Activated CD8-positive, alpha-beta T cell treated with anti-CD3 and anti-CD28 coated beads for 36 hours (primary cell): ENCODE results near the gene TSR1. TPM values are rescaled to one million over a fixed set of nuclear protein-coding genes. Genes with fewer than 3 reads are reported as not detected.

Source experiments
- ATAC-seq: fragments of 200-7000 bp; cut with Tn5 transposase; one replicate; pipeline ENCODE4 v1.10.0; 2021; ENCODE audit warnings: mild to moderate bottlenecking, moderate library complexity
- CTCF ChIA-PET: fragments of 350-600 bp; sonication (Branson Sonifier 250); formaldehyde crosslinking; loops from one replicate; lab custom pipeline; 2021; ENCODE audit warnings: antibody characterized with exemption; lab: Charles Lee
- POLR2A ChIA-PET: fragments of 350-600 bp; sonication (Branson Sonifier 250); formaldehyde crosslinking; loops from one replicate; lab custom pipeline; 2021; ENCODE audit warnings: antibody characterized with exemption; lab: Charles Lee
- DNase-seq: peaks from one replicate; pipeline ENCODE4 v3.0.0-alpha.2; 2020
- H3K27ac Mint-ChIP-seq: one replicate; pipeline ENCODE4 v1.8.0; 2021; ENCODE audit warnings: mild to moderate bottlenecking, mixed read lengths
- H3K27me3 Mint-ChIP-seq: one replicate; pipeline ENCODE4 v1.8.0; 2021; ENCODE audit warnings: mixed read lengths
- H3K36me3 Mint-ChIP-seq: one replicate; pipeline ENCODE4 v1.8.0; 2021; ENCODE audit warnings: low read depth, mixed read lengths
- H3K4me1 Mint-ChIP-seq: one replicate; pipeline ENCODE4 v1.8.0; 2021; ENCODE audit warnings: low read depth, mixed read lengths
- H3K4me3 Mint-ChIP-seq: one replicate; pipeline ENCODE4 v1.8.0; 2021; ENCODE audit warnings: mild to moderate bottlenecking, moderate library complexity, mixed read lengths
- H3K9me3 Mint-ChIP-seq: one replicate; pipeline ENCODE4 v1.8.0; 2021; ENCODE audit warnings: mixed read lengths
- intact Hi-C: fragments of 100-400 bp; cut with micrococcal nuclease; formaldehyde crosslinking; loops from one replicate; pipeline ENCODE4 v1.10.0; 2022
- total RNA-seq, 2 experiments: library from RNA; stranded (reverse); gene quantifications; one replicate each; pipeline ENCODE4 v1.2.3, GENCODE V29; 2021
- TF ChIP-seq, protein P1 (sequence below): fragments of 200-600 bp; IDR thresholded peaks from one replicate; pipeline ENCODE4 v1.8.0; 2022; ENCODE audit warnings: antibody characterized with exemption, mild to moderate bottlenecking

TSR1 gene
- total RNA-seq, 2 experiments from 2014 or later, result 75.8 to 79.4 TPM

- TF ChIP-seq, protein P1, sequence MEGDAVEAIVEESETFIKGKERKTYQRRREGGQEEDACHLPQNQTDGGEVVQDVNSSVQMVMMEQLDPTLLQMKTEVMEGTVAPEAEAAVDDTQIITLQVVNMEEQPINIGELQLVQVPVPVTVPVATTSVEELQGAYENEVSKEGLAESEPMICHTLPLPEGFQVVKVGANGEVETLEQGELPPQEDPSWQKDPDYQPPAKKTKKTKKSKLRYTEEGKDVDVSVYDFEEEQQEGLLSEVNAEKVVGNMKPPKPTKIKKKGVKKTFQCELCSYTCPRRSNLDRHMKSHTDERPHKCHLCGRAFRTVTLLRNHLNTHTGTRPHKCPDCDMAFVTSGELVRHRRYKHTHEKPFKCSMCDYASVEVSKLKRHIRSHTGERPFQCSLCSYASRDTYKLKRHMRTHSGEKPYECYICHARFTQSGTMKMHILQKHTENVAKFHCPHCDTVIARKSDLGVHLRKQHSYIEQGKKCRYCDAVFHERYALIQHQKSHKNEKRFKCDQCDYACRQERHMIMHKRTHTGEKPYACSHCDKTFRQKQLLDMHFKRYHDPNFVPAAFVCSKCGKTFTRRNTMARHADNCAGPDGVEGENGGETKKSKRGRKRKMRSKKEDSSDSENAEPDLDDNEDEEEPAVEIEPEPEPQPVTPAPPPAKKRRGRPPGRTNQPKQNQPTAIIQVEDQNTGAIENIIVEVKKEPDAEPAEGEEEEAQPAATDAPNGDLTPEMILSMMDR, result no peak
- peak; percentile 60 for DNase-seq
- ATAC-seq, result peak; percentile 30
- ChIA-PET CTCF (interaction anchor here (0.8 to 2.0 kb wide), 8 partner anchors 10 to 280 kb away, joined by 3 to 10 read pairs (median 5); partner anchors contain the start of genes SMG6 and SRR), POLR2A (interaction anchor here (0.9 to 10.5 kb wide), 10 partner anchors 8 to 371 kb away, joined by 3 to 114 read pairs (median 4); partner anchors contain the start of gene SMG6)
- Mint-ChIP-seq H3K27me3 (no peaks in the 10 kb centered on the region), H3K36me3 (peaks cover 7% of the 10 kb centered on the region), H3K4me1 (peaks cover 17% of the 10 kb centered on the region), H3K9me3 (no peaks in the 10 kb centered on the region), H3K4me3 (peak overlapping the region; percentile 75), H3K27ac (peak overlapping the region; percentile 68)
- intact Hi-C loops, result loop anchor here (5.0 kb wide), 1 partner anchor 85 kb away; no protein-coding TSS in a partner anchor
Measured at GRCh38 chr17:2337544-2338314, 1.5 kb upstream of the TSR1 start.

GRCh38 chr17:2336852-2337543 is 741 bp upstream of the TSR1 start, which contains the start of gene SGSM2:
Gene SGSM2 (plus strand): TSS chr17:2337501. CDS start chr17:2337689, 188 bp downstream.
- TF ChIP-seq, protein P1, result no peak
- CTCF ChIA-PET, result interaction anchor here (1.0 to 3.3 kb wide), 8 partner anchors 16 to 283 kb away, joined by 3 to 20 read pairs (median 4); partner anchors contain the start of genes HIC1, SMG6 and SRR
- DNase-seq (peak; percentile 73), ATAC-seq (peak; percentile 63)
- H3K4me3 Mint-ChIP-seq, result peak within 1 kb of the TSS; percentile 75
- peaks cover 12% of the 10 kb centered on the region for H3K4me1 Mint-ChIP-seq
- H3K9me3 Mint-ChIP-seq, result no peaks in the 10 kb centered on the region
- POLR2A ChIA-PET, result interaction anchor here (0.9 to 10.5 kb wide), 17 partner anchors 9 to 848 kb away, joined by 3 to 114 read pairs (median 4); partner anchors contain the start of genes SMG6 and SRR
- H3K27ac Mint-ChIP-seq, result peak within 1 kb of the TSS; percentile 96
- intact Hi-C loops, result loop anchor here (5.0 kb wide), 1 partner anchor 85 kb away; no protein-coding TSS in a partner anchor
- no peaks in the 10 kb centered on the region for H3K27me3 Mint-ChIP-seq
- H3K36me3 Mint-ChIP-seq, result peaks cover 7% of the 10 kb centered on the region

DNA sequence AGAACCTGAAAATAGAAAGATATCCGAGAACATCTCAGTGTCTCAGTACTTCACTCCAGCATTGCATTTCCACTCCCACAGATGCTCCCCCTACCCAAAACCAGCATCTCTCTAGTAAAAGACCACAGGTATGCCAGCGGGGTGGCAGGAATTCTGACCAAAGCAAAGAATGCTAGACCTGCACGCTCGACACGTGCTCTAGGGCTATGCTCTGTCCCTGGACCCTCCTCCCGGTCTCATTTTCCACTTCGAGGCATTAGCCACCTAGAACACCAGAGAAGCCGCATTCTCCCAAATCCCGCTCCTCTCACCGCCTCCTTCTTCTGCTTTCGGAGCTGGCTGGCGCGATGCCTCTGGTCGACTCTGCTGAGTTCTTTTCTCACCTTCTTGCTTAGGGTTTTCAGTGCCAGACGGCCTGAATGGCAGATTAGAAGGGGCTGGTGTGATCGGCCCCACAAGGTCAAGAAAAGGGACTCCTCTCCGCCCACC is 487 bp downstream of the TSR1 start:
- TF ChIP-seq, protein P1, result no peak
- H3K4me3 Mint-ChIP-seq, result no peak overlapping the region

GRCh38 chr17:2331303-2331702 is 5.0 kb downstream of the TSR1 start:
- H3K27me3 Mint-ChIP-seq, result no peaks in the 10 kb centered on the region
- no peak for ATAC-seq
- TF ChIP-seq, protein P1, result no peak
- POLR2A ChIA-PET, result interaction anchor here (0.6 to 10.5 kb wide), 6 partner anchors 10 to 61 kb away, joined by 3 to 114 read pairs (median 4); no protein-coding TSS in a partner anchor
- no peak for DNase-seq
- peaks cover 13% of the 10 kb centered on the region for H3K4me1 Mint-ChIP-seq
- H3K27ac Mint-ChIP-seq, result no peak overlapping the region
- H3K36me3 Mint-ChIP-seq, result peaks cover 22% of the 10 kb centered on the region
- intact Hi-C loops, result no loop called here
- CTCF ChIA-PET, result interaction anchor here (0.9 to 1.4 kb wide), 4 partner anchors 9 to 273 kb away, joined by 3 to 4 read pairs (median 3); no protein-coding TSS in a partner anchor
- H3K4me3 Mint-ChIP-seq, result no peak overlapping the region
- no peaks in the 10 kb centered on the region for H3K9me3 Mint-ChIP-seq

More for the DNA sequence above, 487 bp downstream of the TSR1 start:
- peak overlapping the region; percentile 96 for H3K27ac Mint-ChIP-seq
- DNase-seq (no peak), ATAC-seq (no peak)
- peaks cover 4% of the 10 kb centered on the region for H3K36me3 Mint-ChIP-seq
- ChIA-PET POLR2A (interaction anchor here (0.7 to 10.5 kb wide), 21 partner anchors 8 to 847 kb away, joined by 3 to 114 read pairs (median 4); partner anchors contain the start of genes SMG6 and SRR), CTCF (interaction anchor here (0.7 to 3.3 kb wide), 7 partner anchors 18 to 281 kb away, joined by 3 to 20 read pairs (median 4); partner anchors contain the start of genes HIC1, SMG6 and SRR)
- intact Hi-C loops, result loop anchor here (5.0 kb wide), 1 partner anchor 83 kb away; no protein-coding TSS in a partner anchor
- no peaks in the 10 kb centered on the region for H3K27me3 Mint-ChIP-seq
- peaks cover 9% of the 10 kb centered on the region for H3K4me1 Mint-ChIP-seq
- H3K9me3 Mint-ChIP-seq, result no peaks in the 10 kb centered on the region
